Pancreas (tissue), 10 donors: ENCODE data around the gene MVD. TPM values are rescaled to one million over a fixed set of nuclear protein-coding genes. Genes with fewer than 3 reads are reported as not detected.

ENCODE experiments used
- ATAC-seq, 4 donors: fragments of 200-7000 bp; cut with Tn5 transposase; one replicate each; pipeline versions ENCODE4 v1.8.0 to v1.9.1; 2020; ENCODE audit warnings: mild to moderate bottlenecking in 4 of 4, moderate library complexity in 4 of 4
- DNase-seq, 6 donors: peaks; one replicate each; pipeline ENCODE4 v3.0.0-alpha.2; 2020
- FAIRE-seq: peaks from 2 replicates; lab custom pipeline; 2012; peaks lifted over from hg19 to GRCh38; lab: Jason Lieb, UNC
- H3K27ac ChIP-seq, 4 donors: fragments of 200-600 bp; sonication (generic); 1 replicate in 3 of 4; 2 replicates in 1 of 4; pipeline versions ENCODE4 v1.5.0 to v1.8.0; 2020
- H3K27me3 ChIP-seq, 4 donors: fragments of 200-600 bp; one replicate each; pipeline ENCODE4 v1.8.0; 2021
- H3K36me3 ChIP-seq, 3 donors: fragments of 200-600 bp; sonication (generic) in 1 of 3; one replicate each; pipeline versions ENCODE4 v1.5.0 to v1.8.0; 2020 to 2021
- H3K4me1 ChIP-seq, 3 donors: fragments of 200-600 bp; one replicate each; pipeline ENCODE4 v1.8.0; 2021
- H3K4me3 ChIP-seq, 4 donors: fragments of 200-600 bp; sonication (generic) in 2 of 4; one replicate each; pipeline versions ENCODE4 v1.5.0 to v1.8.0; 2020 to 2021
- H3K9me3 ChIP-seq, 4 donors: fragments of 200-600 bp; one replicate each; pipeline ENCODE4 v1.8.0; 2021
- CTCF ChIP-seq, 4 donors: fragments of 200-600 bp; sonication (generic) in 3 of 4; IDR thresholded peaks; one replicate each; pipeline versions ENCODE4 v1.5.0 to v1.8.0; 2021; ENCODE audit warnings: antibody characterized with exemption in 4 of 4
- WGBS, 2 donors: extraction: QIAGEN DNeasy Blood & Tissue Kit; methylation state at CpG; one replicate each; pipeline ENCODE4 v1.1.7; 2013; 5-methylcytosine and 5-hydroxymethylcytosine counted together
- intact Hi-C, 3 donors: fragments of 100-400 bp; cut with DNase I; formaldehyde crosslinking; loops; one replicate each; pipeline versions ENCODE4 v1.11.1 to v1.14.2; 2022
- polyA plus RNA-seq, 2 donors: library from polyadenylated mRNA; stranded (reverse); fragments of 200-250 nt; gene quantifications; one replicate each; pipeline ENCODE4 v1.2.3, GENCODE V29; 2013
- total RNA-seq, 6 donors: library from RNA; stranded (reverse); fragmentation: NEBNext Ultra II Directional in 4 of 6; extraction: Animal tissue kit (Norgen Biotek cat#: 25700) in 4 of 6; gene quantifications; one replicate each; pipeline versions ENCODE4 v1.2.1 to v1.2.4, GENCODE V29; 2021 to 2023
- donor health status: healthy with polysubstance abuse.
- donor health status: DM: no; HTN: no; CAD: no; lungs with moderate emphysema.
- donor health status: DM: no; HTN: no; CAD: no.
- donor health status: control.
- donor health status: control.
- donor health status: Bipolar disorder and iron deficiency.
- donor health status: DM: yes; HTN: yes; CAD: no.
- donor health status: DM: no; HTN: no; CAD: no.
- donor health status: DM: no; HTN: no; CAD: no.
- donor health status: DM: yes; HTN: yes; CAD: no.

The MVD gene
- total and polyA plus RNA-seq, 8 donors = 12.7 to 46.6 (median 17.5) TPM

DNA sequence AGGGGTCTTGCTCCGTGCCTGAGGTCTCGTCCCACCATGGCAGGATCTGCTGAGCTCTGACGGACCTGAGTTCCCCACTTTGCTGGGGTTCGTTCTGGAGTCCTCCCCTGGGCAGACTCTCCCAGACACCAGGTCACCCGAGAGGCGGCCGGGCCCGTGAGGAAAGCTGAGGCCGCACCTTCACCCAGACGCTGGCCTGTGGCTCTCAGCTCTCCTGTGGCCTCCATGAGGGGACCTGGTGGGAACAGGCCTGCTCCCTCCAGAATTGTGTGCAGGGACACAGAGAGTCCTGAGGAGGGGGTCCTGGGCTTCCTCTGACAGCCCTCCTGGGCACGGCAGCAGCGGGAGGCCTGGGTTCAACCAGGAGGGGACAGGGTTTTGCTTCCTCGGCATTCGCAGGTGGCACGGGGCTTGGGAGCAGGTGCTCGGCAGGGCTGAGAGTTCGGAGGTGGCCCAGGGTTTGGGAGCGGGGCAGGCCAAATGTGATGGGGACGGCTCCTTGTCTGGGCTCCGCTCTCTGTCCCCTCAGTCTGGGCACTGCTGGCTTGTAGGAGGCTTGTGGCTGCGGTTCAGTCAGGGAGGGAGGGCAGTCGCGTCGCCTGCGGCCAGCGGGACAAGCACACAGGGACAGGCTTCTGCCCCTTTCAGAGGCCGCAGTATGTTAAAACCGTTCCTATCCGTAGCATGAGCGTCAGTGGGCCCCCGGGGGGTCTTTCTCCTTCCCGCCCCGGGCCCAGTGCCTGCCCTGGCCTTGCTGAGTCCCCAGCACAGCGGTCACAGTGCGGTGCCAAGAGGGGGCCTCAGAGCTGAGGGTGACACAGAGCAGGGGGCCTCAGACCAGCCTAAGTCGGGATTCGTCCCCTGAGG is 31.6 kb upstream of the MVD start:
- no peak for FAIRE-seq
- ATAC-seq = no peak
- peak in 1 of 6 donors; percentile 68 for DNase-seq
- peaks cover 0 to 7% (median 3%) of the 10 kb centered on the region in 3 donors for H3K36me3 ChIP-seq
- TF ChIP-seq CTCF (IDR thresholded peaks at IDR 0.05) = no peak
- WGBS, 2 donors = 87 to 91% methylated on average over 37 of the region's 37 CpGs
- no peak overlapping the region for H3K27ac ChIP-seq
- no peak overlapping the region for H3K4me3 ChIP-seq
- intact Hi-C loops = no loop called here
- no peaks in the 10 kb centered on the region for H3K4me1 ChIP-seq
- H3K27me3 ChIP-seq = no peaks in the 10 kb centered on the region
- no peaks in the 10 kb centered on the region for H3K9me3 ChIP-seq

- H3K27ac ChIP-seq = no peak overlapping the region
- TF ChIP-seq CTCF (IDR thresholded peaks at IDR 0.05) = no peak
- H3K4me1 ChIP-seq = peaks cover 0 to under 1% (median 0%) of the 10 kb centered on the region in 3 donors
- FAIRE-seq (no peak), ATAC-seq (no peak), DNase-seq (peak in 1 of 6 donors; percentile 51)
- peaks cover 0 to 7% (median 0%) of the 10 kb centered on the region in 3 donors for H3K36me3 ChIP-seq
- intact Hi-C loops = no loop called here
- no peaks in the 10 kb centered on the region for H3K27me3 ChIP-seq
- no peak overlapping the region for H3K4me3 ChIP-seq
- no peaks in the 10 kb centered on the region for H3K9me3 ChIP-seq
- 88 to 91% methylated on average over 39 of the region's 39 CpGs for WGBS, 2 donors
These were observed 30.7 kb upstream of the MVD start for GRCh38 chr16:88693420-88694177.

DNA sequence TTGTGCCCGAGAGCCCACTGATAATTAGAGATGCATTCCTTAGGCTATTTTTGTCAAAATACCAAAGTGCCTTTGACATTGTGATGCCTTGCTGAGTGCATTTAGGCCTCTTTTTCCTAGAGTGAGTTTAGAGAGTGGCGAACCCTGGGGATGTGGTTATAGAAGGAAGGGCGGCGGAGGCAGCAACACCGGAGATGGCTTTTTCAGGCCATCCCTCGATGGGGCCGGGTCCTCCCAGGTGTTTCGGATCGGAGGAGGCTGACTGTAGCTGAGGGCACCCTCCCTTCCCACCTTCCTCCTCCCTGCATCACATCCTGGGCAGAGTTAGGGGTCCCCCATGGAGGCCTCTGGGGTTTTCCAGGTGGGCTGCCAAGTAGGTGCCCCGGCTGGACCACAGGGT is 30.0 kb upstream of the MVD start:
- no peaks in the 10 kb centered on the region for H3K27me3 ChIP-seq
- peaks cover 4 to 8% (median 6%) of the 10 kb centered on the region in 3 donors for H3K4me1 ChIP-seq
- no peak for TF ChIP-seq CTCF (IDR thresholded peaks at IDR 0.05)
- no peak overlapping the region for H3K4me3 ChIP-seq
- intact Hi-C loops = no loop called here
- no peak for FAIRE-seq
- no peak overlapping the region for H3K27ac ChIP-seq
- 76 to 93% methylated on average over 10 of the region's 10 CpGs for WGBS, 2 donors
- peaks cover 0 to 2% (median 0%) of the 10 kb centered on the region in 3 donors for H3K36me3 ChIP-seq
- no peaks in the 10 kb centered on the region for H3K9me3 ChIP-seq
- no peak for ATAC-seq
- DNase-seq = no peak

DNA sequence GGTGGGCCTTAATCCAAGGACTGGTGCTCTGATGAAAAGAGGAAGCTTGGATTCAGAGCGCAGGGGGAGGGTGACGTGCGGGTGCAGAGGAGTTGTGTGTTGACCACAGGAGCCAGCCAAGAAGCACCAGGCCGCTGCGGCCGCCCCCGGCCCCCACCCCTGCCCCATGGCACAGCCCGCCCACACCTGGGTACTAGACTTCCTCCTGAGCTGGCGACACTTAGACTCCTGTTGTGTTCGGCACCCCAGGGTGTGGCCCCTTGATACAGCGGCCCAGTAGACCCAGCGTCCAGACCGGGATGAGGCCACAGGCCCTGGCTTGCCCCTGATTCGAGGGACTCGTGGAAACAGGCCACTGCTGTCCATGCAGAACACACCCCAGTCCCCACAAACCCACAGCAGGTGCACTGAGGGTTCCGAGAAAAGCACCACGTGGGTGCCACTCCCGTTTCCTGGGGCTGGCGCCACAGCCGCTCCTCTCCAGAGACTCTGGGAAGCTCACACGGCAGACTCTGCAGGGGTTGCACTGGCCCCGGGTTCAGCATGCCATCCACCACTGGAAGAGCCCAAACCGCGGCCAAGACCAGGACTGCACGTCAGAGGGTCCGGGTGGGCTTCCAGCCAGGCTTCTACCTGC is 29.2 kb upstream of the MVD start:
- FAIRE-seq (no peak), DNase-seq (peak in 3 of 6 donors; percentile 17 to 65 (median 52)), ATAC-seq (no peak)
- H3K27ac ChIP-seq = no peak overlapping the region
- H3K4me3 ChIP-seq = no peak overlapping the region
- H3K4me1 ChIP-seq = peaks cover 10 to 16% (median 14%) of the 10 kb centered on the region in 3 donors
- no peaks in the 10 kb centered on the region for H3K27me3 ChIP-seq
- TF ChIP-seq CTCF (IDR thresholded peaks at IDR 0.05) = no peak
- 83 to 86% methylated on average over 23 to 26 of the region's 26 CpGs for WGBS, 2 donors
- no peaks in the 10 kb centered on the region for H3K36me3 ChIP-seq
- H3K9me3 ChIP-seq = no peaks in the 10 kb centered on the region
- intact Hi-C loops = no loop called here
